Measurements from ENCODE around the gene PROZ. TPM values are rescaled to one million over a fixed set of nuclear protein-coding genes. Genes with fewer than 3 reads are reported as not detected.

Gene PROZ
- polyA plus RNA-seq, 2 of the 4 experiments (the other 2 are of a cell fraction): not detected

DNA sequence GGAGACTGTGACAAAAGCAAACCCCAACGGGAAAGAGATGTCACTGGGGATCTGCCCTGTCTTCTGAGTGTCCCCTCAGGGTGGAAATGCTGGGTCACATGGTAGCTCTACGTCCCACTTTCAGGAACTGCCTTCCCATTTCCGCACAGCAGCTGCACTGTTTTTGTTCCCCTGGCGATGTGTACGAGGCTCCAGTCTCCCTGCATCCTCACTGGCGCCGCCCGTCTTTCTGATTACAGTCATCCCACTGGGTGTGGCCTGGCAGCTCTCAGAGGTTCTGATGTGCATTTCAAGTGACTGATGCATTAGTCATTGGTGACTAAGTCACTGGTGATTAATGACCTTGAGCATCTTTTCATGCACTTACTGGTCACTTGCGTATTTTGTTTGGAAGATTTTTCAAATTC, 28.8 kb downstream of the PROZ start:
- 0% methylated on average over 9 of the region's 9 CpGs for WGBS (ENCODE audit: missing lambda C conversion rate)
- CTCF ChIA-PET: interaction anchor here (1.2 to 1.3 kb wide), 2 partner anchors 8 to 11 kb away, joined by 4 read pairs; no protein-coding TSS in a partner anchor
- H3K4me1 ChIP-seq: peaks cover 35% of the 10 kb centered on the region
- DNase-seq (ENCODE audit: low read depth in 1 of 2, low spot score in 1 of 2) (peak; percentile 94 to 95), FAIRE-seq (peak; percentile 83), ATAC-seq (peak; percentile 100)
- no peaks in the 10 kb centered on the region for H3K9me3 ChIP-seq
- H3K4me2 ChIP-seq: peak overlapping the region; percentile 73
- peak overlapping the region; percentile 31; the same call in 1 of the 3 replicates for H3K4me3 ChIP-seq
- TF ChIP-seq NPAS2 (CRISPR knock-in tag; IDR thresholded peaks at IDR 0.05; ENCODE audit: borderline replicate concordance) (no peak), MAFK (IDR thresholded peaks at IDR 0.05; ENCODE audit: partially characterized antibody) (no peak), USF2 (IDR thresholded peaks at IDR 0.05) (peak; percentile 38; the same call in 1 of the 2 replicates), FOSL2 (IDR thresholded peaks at IDR 0.05) (peak; percentile 92), FOSL2 (CRISPR knock-in tag; IDR thresholded peaks at IDR 0.05) (peak; percentile 99), JUN (IDR thresholded peaks at IDR 0.05) (peak; percentile 45 to 75; a peak in 3 of 5 replicates), CEBPB (IDR thresholded peaks at IDR 0.05) (peak in 1 of 2 experiments; percentile 40; a peak in 1 of 4 replicates), GATA3 (IDR thresholded peaks at IDR 0.05; ENCODE audit: borderline replicate concordance) (peak; percentile 67; the same call in 1 of the 2 replicates), HMGXB4 (CRISPR knock-in tag; IDR thresholded peaks at IDR 0.05; ENCODE audit: borderline replicate concordance) (no peak), POLR2AphosphoS2 (conservative IDR thresholded peaks at IDR 0.05; ENCODE audit: low read length) (no peak), JUNB (IDR thresholded peaks at IDR 0.05) (peak; percentile 91), ESRRA (IDR thresholded peaks at IDR 0.05; ENCODE audit: borderline replicate concordance, low read length) (peak; percentile 58; the same call in 1 of the 2 replicates), HOXB5 (CRISPR knock-in tag; IDR thresholded peaks at IDR 0.05) (peak; percentile 86)
- TF ChIP-seq, protein P1, sequence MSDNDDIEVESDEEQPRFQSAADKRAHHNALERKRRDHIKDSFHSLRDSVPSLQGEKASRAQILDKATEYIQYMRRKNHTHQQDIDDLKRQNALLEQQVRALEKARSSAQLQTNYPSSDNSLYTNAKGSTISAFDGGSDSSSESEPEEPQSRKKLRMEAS (IDR thresholded peaks at IDR 0.05): peak; percentile 58
- peak overlapping the region; percentile 57 to 78 for H3K27ac ChIP-seq
- POLR2A ChIA-PET: interaction anchor here (1.8 kb wide), 1 partner anchor 22 kb away, joined by 18 read pairs; the partner anchor contains the start of genes CUL4A and PCID2

- no peaks in the 10 kb centered on the region for H3K9me3 ChIP-seq
- POLR2A ChIA-PET: interaction anchor here (1.8 kb wide), 1 partner anchor 21 kb away, joined by 18 read pairs; the partner anchor contains the start of genes CUL4A and PCID2
- DNase-seq (ENCODE audit: low read depth in 1 of 2, low spot score in 1 of 2) (no peak), FAIRE-seq (no peak), ATAC-seq (no peak)
- peak overlapping the region; percentile 73; the same call in 2 of the 3 replicates for H3K4me2 ChIP-seq
- TF ChIP-seq KDM1A (IDR thresholded peaks at IDR 0.05; ENCODE audit: low read depth) (no peak), TP53 (CRISPR knock-in tag; IDR thresholded peaks at IDR 0.05) (no peak), HMGXB4 (CRISPR knock-in tag; IDR thresholded peaks at IDR 0.05; ENCODE audit: borderline replicate concordance) (no peak), RCOR1 (IDR thresholded peaks at IDR 0.05; ENCODE audit: low read depth, low read length) (no peak), KDM5A (IDR thresholded peaks at IDR 0.05) (no peak), ZC3H11A (IDR thresholded peaks at IDR 0.05) (no peak), ESRRA (IDR thresholded peaks at IDR 0.05; ENCODE audit: borderline replicate concordance, low read length) (no peak), FOSB (CRISPR knock-in tag; IDR thresholded peaks at IDR 0.05) (no peak), MAZ (IDR thresholded peaks at IDR 0.05; ENCODE audit: borderline replicate concordance, low read depth, low read length) (no peak)
- TF ChIP-seq, protein P2, sequence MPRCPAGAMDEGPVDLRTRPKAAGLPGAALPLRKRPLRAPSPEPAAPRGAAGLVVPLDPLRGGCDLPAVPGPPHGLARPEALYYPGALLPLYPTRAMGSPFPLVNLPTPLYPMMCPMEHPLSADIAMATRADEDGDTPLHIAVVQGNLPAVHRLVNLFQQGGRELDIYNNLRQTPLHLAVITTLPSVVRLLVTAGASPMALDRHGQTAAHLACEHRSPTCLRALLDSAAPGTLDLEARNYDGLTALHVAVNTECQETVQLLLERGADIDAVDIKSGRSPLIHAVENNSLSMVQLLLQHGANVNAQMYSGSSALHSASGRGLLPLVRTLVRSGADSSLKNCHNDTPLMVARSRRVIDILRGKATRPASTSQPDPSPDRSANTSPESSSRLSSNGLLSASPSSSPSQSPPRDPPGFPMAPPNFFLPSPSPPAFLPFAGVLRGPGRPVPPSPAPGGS (IDR thresholded peaks at IDR 0.05): no peak
- TF ChIP-seq, protein P3, sequence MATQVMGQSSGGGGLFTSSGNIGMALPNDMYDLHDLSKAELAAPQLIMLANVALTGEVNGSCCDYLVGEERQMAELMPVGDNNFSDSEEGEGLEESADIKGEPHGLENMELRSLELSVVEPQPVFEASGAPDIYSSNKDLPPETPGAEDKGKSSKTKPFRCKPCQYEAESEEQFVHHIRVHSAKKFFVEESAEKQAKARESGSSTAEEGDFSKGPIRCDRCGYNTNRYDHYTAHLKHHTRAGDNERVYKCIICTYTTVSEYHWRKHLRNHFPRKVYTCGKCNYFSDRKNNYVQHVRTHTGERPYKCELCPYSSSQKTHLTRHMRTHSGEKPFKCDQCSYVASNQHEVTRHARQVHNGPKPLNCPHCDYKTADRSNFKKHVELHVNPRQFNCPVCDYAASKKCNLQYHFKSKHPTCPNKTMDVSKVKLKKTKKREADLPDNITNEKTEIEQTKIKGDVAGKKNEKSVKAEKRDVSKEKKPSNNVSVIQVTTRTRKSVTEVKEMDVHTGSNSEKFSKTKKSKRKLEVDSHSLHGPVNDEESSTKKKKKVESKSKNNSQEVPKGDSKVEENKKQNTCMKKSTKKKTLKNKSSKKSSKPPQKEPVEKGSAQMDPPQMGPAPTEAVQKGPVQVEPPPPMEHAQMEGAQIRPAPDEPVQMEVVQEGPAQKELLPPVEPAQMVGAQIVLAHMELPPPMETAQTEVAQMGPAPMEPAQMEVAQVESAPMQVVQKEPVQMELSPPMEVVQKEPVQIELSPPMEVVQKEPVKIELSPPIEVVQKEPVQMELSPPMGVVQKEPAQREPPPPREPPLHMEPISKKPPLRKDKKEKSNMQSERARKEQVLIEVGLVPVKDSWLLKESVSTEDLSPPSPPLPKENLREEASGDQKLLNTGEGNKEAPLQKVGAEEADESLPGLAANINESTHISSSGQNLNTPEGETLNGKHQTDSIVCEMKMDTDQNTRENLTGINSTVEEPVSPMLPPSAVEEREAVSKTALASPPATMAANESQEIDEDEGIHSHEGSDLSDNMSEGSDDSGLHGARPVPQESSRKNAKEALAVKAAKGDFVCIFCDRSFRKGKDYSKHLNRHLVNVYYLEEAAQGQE (IDR thresholded peaks at IDR 0.05): no peak
- peak overlapping the region; percentile 22 to 81 for H3K27ac ChIP-seq
- H3K4me1 ChIP-seq: peaks cover 41% of the 10 kb centered on the region
- WGBS (ENCODE audit: missing lambda C conversion rate): 79% methylated on average over 23 of the region's 23 CpGs
- H3K4me3 ChIP-seq: no peak overlapping the region
- CTCF ChIA-PET: interaction anchor here (0.9 to 1.2 kb wide), 2 partner anchors 9 to 158 kb away, joined by 3 to 4 read pairs; no protein-coding TSS in a partner anchor
These were observed 29.6 kb downstream of the PROZ start for GRCh38 chr13:113187883-113188665.
